ENCODE measurements around the gene C14orf93.

The C14orf93 gene, protein sequence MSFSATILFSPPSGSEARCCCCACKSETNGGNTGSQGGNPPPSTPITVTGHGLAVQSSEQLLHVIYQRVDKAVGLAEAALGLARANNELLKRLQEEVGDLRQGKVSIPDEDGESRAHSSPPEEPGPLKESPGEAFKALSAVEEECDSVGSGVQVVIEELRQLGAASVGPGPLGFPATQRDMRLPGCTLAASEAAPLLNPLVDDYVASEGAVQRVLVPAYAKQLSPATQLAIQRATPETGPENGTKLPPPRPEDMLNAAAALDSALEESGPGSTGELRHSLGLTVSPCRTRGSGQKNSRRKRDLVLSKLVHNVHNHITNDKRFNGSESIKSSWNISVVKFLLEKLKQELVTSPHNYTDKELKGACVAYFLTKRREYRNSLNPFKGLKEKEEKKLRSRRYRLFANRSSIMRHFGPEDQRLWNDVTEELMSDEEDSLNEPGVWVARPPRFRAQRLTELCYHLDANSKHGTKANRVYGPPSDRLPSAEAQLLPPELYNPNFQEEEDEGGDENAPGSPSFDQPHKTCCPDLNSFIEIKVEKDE

GRCh38 chr14:23009939-23010726 is at the start of gene C14orf93:
C14orf93 (minus strand) TSS chr14:23010143; CDS start chr14:22999023, 11,120 bp downstream.
- peak in 49 of 56 donors; percentile 5 to 80 (median 53) for DNase-seq

- DNase-seq, result no peak
Measured at GRCh38 chr14:23058654-23059504, 48.9 kb upstream of the C14orf93 start.

DNA sequence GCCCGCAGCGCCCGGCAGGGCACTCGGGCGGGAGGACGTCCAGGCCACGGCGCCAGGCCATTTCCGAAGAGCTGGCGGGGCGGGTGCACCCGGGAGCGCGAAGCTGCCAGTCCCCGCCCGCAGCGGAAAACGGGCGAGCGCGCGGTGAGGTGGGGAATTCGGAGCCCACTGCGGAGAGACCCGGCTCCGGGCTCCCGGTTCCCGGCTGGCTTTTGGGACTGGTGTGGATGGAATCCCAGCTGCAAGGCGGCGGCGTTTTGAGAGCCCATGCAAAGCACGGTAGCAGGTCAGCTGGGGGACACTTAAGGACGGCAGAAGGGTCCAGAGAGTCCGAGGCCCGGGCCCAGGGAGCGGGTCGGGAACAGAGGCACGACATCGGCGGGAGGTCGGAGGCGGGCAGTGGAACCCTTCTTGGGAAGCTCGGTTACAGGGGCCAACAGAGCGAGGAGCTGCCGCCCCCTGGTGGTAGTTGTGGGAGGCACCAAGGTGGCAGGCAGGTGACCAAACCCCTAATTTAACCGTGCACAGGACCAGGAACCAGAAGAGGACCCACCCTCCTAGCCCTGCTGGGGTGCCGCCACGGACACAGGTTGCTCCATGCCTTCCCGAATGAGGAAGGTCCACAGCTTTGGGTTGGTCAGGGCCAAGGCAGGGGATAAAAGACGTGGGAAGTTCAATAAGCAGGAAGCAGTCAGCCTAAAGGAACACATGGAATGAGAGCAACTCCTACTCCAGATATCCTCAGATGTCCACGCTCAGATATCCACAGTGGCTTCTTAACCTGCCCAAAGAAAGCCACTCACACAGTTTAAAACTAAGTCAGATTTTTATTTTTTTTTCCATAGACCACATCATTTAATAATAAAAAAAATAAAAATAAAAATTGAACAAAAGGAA is 48.1 kb upstream of the C14orf93 start:
- DNase-seq, result no peak

DNA sequence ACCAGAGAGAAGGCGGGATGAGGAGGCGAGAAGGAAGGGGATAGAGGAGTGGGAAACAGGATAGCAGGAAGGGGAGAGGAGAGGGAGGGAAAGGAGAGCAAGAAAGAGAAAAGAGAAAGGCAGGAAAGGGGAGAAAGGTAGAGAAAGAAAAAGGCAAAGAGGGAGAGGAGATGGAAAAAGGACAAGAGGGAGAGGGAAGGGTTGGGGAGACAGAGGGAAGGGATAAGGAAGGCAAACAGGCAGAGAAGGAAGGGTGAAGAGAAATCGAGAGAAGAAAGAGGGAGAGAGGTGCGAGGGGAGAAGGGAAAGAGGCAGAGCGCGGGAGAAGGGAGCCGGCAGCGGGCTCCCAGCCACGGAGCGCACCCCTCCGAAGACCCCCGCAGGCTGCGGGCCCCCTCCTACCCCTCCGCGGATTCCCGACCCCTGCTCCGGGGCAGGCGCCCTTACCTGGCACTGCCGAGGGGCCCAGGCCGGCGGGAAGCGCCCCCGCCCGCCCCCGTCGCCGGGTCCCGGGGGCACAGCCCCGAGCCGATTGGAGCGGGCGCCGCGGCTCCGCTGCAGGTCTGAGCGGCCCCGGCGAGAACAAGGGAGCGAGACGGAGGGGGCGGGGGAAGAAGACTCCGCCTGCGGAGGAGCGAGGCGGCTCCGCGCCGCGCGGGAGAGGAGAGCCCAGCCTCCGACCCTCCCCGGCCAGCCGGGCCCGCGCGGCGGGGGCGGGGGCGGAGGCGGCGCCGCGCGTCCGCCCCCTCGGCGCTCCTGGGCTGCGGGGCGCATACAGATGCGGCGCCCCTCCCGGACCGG is 47.2 kb upstream of the C14orf93 start, which contains the start of gene CDH24:
TSS of gene CDH24 (minus strand) at position 565 of the 801 bp plus-strand sequence. CDS start 1,787 bp downstream, outside the sequence.
- DNase-seq, result no peak

DNA sequence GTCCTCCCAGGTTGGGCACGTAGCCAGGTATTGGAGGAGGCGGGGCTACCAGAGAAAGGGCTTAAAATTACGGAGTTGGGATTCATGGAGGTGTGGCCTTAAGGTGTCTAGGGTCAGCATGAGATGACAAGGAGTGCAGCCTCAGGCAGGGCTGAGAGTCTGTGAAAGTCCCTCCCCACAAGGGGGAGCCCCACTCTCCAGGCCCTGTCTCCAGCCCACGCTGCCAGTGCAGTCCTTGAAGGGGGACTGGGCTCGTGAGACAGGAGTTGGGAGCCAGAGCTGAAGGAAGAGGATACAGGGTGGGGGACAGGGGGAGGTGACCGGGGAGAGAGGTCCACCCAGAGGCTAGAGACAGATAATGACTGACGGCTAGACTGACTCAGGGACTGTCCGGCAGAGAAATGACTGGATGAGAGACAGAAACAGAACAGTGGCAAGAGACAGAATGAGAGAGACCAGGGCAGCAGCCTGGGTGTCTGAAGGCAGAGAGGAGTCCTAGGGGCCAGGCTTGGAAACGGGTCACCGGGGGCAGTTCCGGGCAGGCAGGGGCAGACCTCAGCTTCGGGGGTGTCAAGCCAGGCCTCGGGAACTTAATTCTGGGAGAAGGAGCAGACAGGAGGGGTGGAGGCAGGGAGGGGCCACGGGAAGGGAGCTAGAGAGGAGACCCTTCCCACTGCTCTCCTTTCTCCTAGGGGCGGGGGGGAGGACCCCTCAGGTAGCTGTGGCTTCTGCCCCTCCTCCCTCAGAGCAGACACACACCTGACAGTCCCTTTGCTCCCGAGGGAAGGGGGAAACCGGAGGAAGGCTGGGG is 46.4 kb upstream of the C14orf93 start:
- no peak for DNase-seq

GRCh38 chr14:23055621-23056144 is 45.7 kb upstream of the C14orf93 start:
- no peak for DNase-seq

DNA sequence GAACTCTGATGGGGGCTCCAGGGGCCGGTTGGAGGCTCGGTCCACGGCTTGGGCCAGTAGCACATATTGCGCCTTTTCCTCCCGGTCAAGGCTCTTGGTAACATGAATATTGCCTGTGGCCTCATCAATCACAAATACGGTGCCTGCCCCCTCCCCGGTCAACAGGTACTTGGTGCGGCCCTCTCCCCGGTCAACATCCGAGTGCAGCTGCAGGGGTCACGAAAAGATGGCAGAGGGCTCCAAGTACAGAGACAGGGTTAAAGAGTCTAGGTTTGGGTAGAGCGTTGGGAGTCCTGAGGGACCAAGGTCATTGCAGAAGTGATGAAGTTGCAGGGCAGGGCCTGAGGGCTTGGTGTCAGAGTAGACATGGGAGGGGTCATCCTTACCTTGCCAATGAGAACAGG is 45.2 kb upstream of the C14orf93 start:
- no peak for DNase-seq

DNA sequence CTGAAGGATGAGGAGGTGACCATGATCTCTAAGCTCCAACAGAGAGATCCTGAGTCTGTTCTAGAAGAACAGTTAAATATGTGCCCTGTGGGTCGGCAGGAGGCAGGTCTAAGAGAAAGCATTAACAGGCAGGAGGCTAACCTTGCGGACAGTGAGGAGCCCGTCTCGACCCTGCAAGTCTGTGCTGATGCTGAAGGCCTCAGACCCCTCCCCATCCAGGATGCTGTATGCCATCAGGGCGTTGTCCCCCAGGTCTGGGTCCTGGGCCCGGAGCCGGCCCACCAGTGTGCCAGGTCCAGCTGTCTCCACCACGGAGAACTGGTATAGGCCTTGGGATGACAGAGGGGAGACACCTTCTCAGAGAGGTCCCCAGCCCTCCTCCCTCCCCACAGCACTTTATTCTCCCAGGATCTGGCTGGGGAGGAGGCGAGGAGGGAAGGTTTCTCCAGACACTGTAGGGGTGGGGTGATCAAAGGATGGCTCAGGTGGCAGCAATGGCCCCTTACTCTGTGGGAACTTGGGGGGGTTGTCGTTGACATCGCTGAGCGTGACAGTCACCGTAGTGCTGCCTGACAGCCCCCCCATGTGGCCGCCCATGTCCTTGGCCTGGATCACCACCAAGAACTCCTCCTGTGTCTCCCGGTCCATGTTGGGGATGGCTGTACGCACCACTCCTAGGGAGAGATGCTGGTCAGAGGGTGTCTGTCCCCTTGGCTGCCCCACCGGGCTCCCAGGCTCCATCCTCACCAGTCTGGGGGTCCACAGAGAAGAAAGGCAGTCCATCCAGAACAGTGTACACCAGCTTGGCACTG is 44.3 kb upstream of the C14orf93 start:
- no peak for DNase-seq

- DNase-seq, result no peak
Measured at GRCh38 chr14:23053426-23053825, 43.5 kb upstream of the C14orf93 start.

- no peak for DNase-seq
Measured at GRCh38 chr14:23052671-23053070, 42.7 kb upstream of the C14orf93 start.

DNA sequence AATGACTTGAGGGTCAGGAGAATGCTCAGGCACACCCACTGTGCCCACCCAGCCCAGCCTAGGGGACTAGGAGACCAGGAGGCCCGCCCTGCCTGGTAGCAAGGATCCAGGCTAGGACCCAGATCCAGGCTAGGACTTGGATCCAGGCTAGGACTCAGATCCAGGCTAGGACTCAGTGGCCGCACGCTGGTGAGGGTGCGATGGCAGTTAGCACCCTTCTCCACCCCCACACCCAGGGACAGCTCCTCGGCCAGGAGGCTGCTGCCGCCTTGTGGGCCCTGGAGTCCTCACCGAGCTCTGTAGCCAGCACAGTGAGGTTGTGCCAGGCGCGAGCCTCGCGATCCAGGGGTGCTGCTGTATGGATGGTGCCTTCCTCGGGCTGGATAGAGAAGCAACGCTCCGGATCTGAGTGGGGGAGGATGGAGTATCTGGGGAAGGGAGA is 42.3 kb upstream of the C14orf93 start:
- no peak for DNase-seq

DNA sequence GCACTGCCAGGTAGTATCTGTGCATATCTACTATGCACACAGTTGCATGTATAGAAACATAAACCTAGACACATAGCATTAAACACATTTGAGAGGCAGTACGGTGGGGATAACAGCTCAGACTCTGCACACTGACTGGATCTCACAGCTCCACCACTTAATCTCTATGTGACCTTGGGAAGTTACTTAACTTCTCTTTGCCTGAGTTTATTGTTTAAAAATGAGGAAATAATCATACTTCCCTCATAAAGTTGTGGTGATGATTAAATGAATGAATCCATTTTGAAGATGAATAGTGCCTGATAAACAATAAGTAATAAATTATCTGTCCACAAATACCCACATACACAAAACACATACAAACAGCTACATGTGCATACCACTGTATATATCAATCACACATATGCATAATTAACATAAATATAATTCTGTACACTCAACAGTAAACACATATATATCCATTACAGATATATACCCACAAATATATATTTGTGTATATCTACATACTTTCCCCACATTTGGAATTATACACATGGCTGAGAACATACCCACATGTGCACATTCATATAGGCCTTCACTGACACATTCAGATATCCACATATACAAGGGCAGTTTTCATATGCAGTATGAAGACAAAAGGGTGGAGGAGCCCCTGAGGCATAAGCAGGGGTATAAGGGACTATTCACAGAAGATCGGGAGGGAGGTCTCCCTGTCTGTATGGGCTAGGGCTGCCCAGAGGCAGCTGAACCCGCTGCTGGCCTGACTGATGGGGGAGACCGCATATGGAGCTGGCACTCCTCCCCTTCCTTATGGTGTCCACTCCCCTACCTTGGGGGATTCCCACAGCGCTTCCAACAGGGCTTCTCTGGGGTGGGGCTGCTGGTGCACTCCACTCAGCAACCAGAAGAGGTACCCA is 41.5 kb upstream of the C14orf93 start:
- no peak for DNase-seq

DNA sequence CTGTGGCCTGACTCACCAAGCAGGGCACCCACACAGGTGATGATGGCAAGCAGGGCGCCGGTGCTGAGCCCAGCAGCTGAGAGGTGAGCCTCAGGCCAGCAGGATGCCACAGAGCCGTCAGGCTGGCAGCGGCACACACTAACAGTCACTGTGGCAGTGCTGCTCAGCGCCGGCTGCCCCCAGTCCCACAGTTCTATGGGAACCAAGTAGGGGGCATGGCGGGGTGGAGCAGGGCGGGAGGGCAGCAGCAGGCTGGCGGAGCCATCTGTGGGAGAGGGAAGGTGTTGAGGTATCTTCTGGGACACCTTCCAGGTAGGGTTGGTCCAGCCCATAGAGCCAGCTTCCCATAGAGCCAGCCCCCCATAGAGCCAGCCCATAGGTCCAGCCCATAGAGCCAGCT is 39.1 kb upstream of the C14orf93 start:
- DNase-seq, result no peak

GRCh38 chr14:23047751-23048693 is 38.1 kb upstream of the C14orf93 start:
- no peak for DNase-seq

All from nucleus accumbens (tissue), 56 donors.